Gastroesophageal sphincter (tissue), 4 donors: ENCODE measurements around the gene CCDC40. TPM values are rescaled to one million over a fixed set of nuclear protein-coding genes. Genes with fewer than 3 reads are reported as not detected.

Experiments used
- ATAC-seq: fragments of 150-250 bp; one replicate; pipeline ENCODE4 v1.9.1; 2016; ENCODE audit warnings: mild to moderate bottlenecking, moderate library complexity
- H3K27ac ChIP-seq, 4 donors: fragments of 200-600 bp; sonication (generic) in 3 of 4; 1 replicate in 3 of 4; 2 replicates in 1 of 4; pipeline ENCODE4 v1.5.1; 2016 to 2019
- H3K27me3 ChIP-seq: fragments of 200-600 bp; sonication (generic); one replicate; pipeline ENCODE4 v1.5.1; 2019
- H3K36me3 ChIP-seq, 2 donors: fragments of 200-600 bp; sonication (generic); one replicate each; pipeline ENCODE4 v1.5.1; 2019; ENCODE audit warnings: control low read depth in 1 of 2
- H3K4me1 ChIP-seq, 3 donors: fragments of 200-600 bp; sonication (generic); 1 replicate in 2 of 3; 2 replicates in 1 of 3; pipeline ENCODE4 v1.5.1; 2016 to 2019; ENCODE audit warnings: control low read depth in 2 of 3
- H3K4me3 ChIP-seq, 2 donors: fragments of 200-600 bp; sonication (generic); one replicate each; pipeline ENCODE4 v1.5.1; 2019; ENCODE audit warnings: mild to moderate bottlenecking in 1 of 2, moderate library complexity in 1 of 2
- H3K9me3 ChIP-seq, 3 donors: fragments of 200-600 bp; sonication (generic); one replicate each; pipeline ENCODE4 v1.5.1; 2017 to 2019; ENCODE audit warnings: control low read depth in 2 of 3
- CTCF ChIP-seq, 4 experiments: fragments of 200-600 bp in 2 of 4; fragments of 450-650 bp in 2 of 4; sonication (generic) in 1 of 4; IDR thresholded peaks; one replicate each; pipeline ENCODE4 v1.5.1; 2017 to 2019; ENCODE audit warnings: antibody characterized with exemption in 4 of 4, mild to moderate bottlenecking in 2 of 4, moderate library complexity in 2 of 4
- EP300 ChIP-seq: sonication (generic); formaldehyde crosslinking; IDR thresholded peaks from one replicate; pipeline ENCODE4 v1.6.1; 2017; ENCODE audit warnings: antibody characterized with exemption, mild to moderate bottlenecking
- POLR2A ChIP-seq, 2 donors: fragments of 450-650 bp; IDR thresholded peaks; one replicate each; pipeline ENCODE4 v1.6.1; 2017; ENCODE audit warnings: antibody characterized with exemption in 2 of 2, mild to moderate bottlenecking in 2 of 2, moderate library complexity in 1 of 2
- POLR2AphosphoS5 ChIP-seq: sonication (generic); formaldehyde crosslinking; IDR thresholded peaks from one replicate; pipeline ENCODE4 v1.6.1; 2017; ENCODE audit warnings: antibody characterized with exemption
- WGBS, 2 donors: methylation state at CpG; one replicate each; pipeline ENCODE4 v1.1.5; 2018; ENCODE audit warnings: low coverage in 1 of 2; 5-methylcytosine and 5-hydroxymethylcytosine counted together
- total RNA-seq, 4 donors: library from RNA; depleted of rRNA; stranded (reverse); fragments of >200 nt; gene quantifications; one replicate each; pipeline ENCODE4 v1.1.0, GENCODE V29; 2016

CCDC40 gene
- total RNA-seq, 4 donors from 2014 or later = 4.3 to 17.3 (median 5.5) TPM

GRCh38 chr17:80012765-80013741 is 23.4 kb upstream of the CCDC40 start:
- Histone ChIP-seq H3K27me3 (no peaks in the 10 kb centered on the region), H3K4me3 (no peak overlapping the region), H3K27ac (no peak overlapping the region), H3K36me3 (peaks cover 0 to 44% of the 10 kb centered on the region in 2 donors), H3K4me1 (peaks cover 0 to 13% (median 3%) of the 10 kb centered on the region in 3 donors), H3K9me3 (no peaks in the 10 kb centered on the region)
- no peak for TF ChIP-seq POLR2A (IDR thresholded peaks at IDR 0.05)
- TF ChIP-seq EP300 = no peak
- WGBS, 2 donors = 85 to 92% methylated on average over 3 to 4 of the region's 33 CpGs
- ATAC-seq = no peak

- no peaks in the 10 kb centered on the region for H3K4me1 ChIP-seq
- TF ChIP-seq POLR2A (IDR thresholded peaks at IDR 0.05) (no peak), POLR2AphosphoS5 (no peak), EP300 (no peak), CTCF (IDR thresholded peaks at IDR 0.05) (no peak)
- no peak overlapping the region for H3K4me3 ChIP-seq
- WGBS, 2 donors = 89 to 100% methylated on average over 1 to 11 of the region's 18 CpGs
- ATAC-seq = no peak
- H3K27ac ChIP-seq = no peak overlapping the region
- peaks cover 0 to 12% of the 10 kb centered on the region in 2 donors for H3K36me3 ChIP-seq
- H3K27me3 ChIP-seq = no peaks in the 10 kb centered on the region
- H3K9me3 ChIP-seq = no peaks in the 10 kb centered on the region
Observed at GRCh38 chr17:80017226-80018010, 19.0 kb upstream of the CCDC40 start.

- 82 to 90% methylated on average over 9 to 13 of the region's 21 CpGs for WGBS, 2 donors
- H3K36me3 ChIP-seq = no peaks in the 10 kb centered on the region
- no peaks in the 10 kb centered on the region for H3K27me3 ChIP-seq
Observed at GRCh38 chr17:80018917-80019651, 17.4 kb upstream of the CCDC40 start.

GRCh38 chr17:80021600-80021999 is 14.8 kb upstream of the CCDC40 start:
- Histone ChIP-seq H3K36me3 (peaks cover 0 to 3% of the 10 kb centered on the region in 2 donors), H3K27me3 (no peaks in the 10 kb centered on the region), H3K4me3 (no peak overlapping the region), H3K27ac (no peak overlapping the region), H3K9me3 (no peaks in the 10 kb centered on the region), H3K4me1 (peaks cover 0 to 23% (median 0%) of the 10 kb centered on the region in 3 donors)
- ATAC-seq = no peak
- TF ChIP-seq POLR2A (IDR thresholded peaks at IDR 0.05) (no peak), CTCF (IDR thresholded peaks at IDR 0.05) (no peak), POLR2AphosphoS5 (no peak), EP300 (no peak)
- WGBS, 2 donors = 94 to 100% methylated on average over 2 of the region's 2 CpGs

More at GRCh38 chr17:80018917-80019651, 17.4 kb upstream of the CCDC40 start:
- no peak overlapping the region for H3K27ac ChIP-seq
- TF ChIP-seq POLR2AphosphoS5 (no peak), EP300 (no peak), POLR2A (IDR thresholded peaks at IDR 0.05) (no peak), CTCF (IDR thresholded peaks at IDR 0.05) (no peak)
- ATAC-seq = no peak
- H3K4me1 ChIP-seq = peaks cover 0 to 10% (median 0%) of the 10 kb centered on the region in 3 donors
- H3K9me3 ChIP-seq = no peaks in the 10 kb centered on the region
- H3K4me3 ChIP-seq = no peak overlapping the region
